EH (cell line): ENCODE results near the gene TCERG1L.

Experiments used
- DNase-seq: peaks from one replicate; pipeline ENCODE4 v3.0.0-alpha.2; 2015; ENCODE audit warnings: low read depth

The TCERG1L gene

GRCh38 chr10:131207176-131207575 lies 104.3 kb downstream of the TCERG1L start:
- DNase-seq, result no peak

GRCh38 chr10:131206111-131206995 lies 105.2 kb downstream of the TCERG1L start:
- DNase-seq, result no peak

- DNase-seq, result no peak
These were observed 106.0 kb downstream of the TCERG1L start for GRCh38 chr10:131205556-131205955.

DNA sequence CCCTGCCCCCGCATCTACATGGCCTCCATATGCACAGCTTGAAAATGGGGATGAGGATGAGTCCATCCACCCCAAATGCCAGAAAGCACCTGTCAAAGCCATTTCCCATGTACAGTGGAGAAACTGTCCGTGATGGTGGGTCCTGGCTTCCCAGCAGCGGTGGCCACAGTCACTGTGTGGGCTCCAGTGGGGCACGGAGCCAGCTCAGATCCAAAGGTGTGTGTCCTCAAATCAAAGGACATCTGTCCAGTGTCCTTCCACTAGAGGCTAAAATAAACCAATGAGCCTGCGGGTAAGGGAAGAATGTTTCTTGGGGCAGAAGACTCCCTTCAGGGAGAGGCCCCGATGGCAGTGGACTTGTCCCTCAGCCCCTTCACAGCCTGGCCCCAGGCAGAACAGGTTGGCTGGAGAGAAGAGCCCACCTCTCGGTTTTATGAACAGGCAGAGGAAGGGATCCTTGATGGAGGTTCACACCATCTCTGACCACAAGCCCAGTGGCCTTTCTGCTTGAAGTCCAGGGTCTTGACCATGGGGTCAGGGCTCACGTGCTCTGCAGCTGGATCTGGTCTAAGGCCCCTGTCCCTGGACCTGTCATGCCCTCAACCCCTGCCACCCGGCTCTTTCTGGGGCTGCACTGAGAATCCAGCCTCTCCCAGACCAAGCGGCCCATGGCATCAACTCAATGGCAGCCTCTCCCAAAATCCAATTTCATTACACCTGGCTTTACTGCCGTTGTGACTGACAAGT lies 106.9 kb downstream of the TCERG1L start:
- DNase-seq, result no peak

DNA sequence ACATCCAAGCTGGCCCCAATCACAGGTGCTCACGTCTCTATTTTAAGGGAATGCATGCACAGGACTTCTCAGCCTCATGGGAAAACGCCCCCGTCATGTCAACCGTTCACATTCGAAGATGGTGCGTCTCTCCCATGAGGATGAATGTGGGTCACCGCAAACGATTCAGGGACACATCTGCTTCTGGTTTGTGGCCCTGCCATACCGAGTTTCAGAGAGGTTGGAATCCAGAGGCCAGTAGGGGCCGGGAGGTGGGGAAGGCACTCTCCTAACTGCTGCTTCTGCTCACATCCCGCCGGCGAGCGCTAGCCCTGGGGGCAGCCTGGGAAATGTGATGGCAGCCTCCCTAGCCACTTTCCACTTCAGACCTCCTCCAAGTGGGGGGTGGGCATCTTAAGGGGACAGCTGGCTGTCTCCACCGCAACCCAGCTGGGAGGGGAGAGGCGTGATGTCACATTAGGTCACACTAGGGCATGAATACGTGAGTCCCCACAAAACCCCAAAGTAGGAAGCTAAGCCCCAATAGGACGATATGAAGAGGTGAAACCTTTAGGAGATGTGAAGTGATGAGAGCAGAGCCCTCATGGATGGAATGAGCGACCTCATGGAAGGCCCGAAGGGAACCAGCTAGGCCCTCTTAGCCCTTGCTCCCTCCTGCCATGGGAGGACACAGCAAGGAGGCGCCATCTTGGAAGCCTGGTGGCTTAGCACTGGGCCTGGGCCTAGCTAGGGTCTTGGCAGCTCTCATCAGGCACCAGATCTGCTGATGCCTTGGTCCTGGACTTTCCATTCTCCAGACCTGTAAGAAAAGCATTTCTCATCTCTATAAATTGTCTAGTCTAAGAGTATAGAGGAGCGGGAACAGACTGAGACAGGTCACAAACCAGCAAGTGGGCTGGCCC lies 107.8 kb downstream of the TCERG1L start:
- DNase-seq, result no peak

DNA sequence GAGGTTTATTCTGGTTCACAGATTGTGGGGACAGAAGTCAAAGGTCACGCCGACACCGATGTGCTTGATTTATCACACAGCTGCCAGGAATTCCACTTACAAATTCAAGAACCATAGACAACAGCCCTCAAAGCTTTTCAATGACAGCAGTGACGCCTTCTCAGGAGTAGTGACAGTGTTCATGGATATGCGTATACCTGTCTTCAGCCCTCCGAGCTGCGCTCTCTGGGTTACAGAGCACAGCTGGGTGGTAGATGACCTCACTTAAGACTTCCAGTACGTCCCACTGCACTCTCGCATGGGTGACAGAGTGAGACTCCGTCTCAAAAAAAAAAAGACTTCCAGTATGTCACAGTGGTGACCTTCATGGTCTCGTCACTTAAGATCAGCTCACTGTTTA lies 108.5 kb downstream of the TCERG1L start:
- no peak for DNase-seq

- no peak for DNase-seq
These were observed 109.6 kb downstream of the TCERG1L start for GRCh38 chr10:131201741-131202515.

GRCh38 chr10:131200856-131201470 lies 110.6 kb downstream of the TCERG1L start:
- no peak for DNase-seq

DNA sequence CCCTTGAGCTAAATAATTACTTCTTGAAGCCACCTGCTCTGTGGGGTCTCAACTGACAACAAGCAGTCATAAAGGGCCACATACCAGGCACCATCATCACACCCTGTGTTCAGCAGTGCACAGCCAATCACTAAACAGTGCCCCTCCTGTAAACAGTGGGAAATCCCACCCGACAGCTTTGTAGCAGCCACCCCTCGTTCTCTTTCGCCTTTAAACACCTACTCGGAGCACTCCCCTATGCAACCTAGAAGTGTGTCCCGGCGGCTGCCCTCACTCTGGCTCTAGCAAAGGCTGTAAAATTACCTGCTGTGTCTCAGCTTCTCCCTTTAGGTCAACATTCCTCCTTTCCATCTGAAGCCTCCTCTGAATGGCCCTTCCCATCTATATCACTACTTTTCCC lies 111.9 kb downstream of the TCERG1L start:
- DNase-seq, result no peak

DNA sequence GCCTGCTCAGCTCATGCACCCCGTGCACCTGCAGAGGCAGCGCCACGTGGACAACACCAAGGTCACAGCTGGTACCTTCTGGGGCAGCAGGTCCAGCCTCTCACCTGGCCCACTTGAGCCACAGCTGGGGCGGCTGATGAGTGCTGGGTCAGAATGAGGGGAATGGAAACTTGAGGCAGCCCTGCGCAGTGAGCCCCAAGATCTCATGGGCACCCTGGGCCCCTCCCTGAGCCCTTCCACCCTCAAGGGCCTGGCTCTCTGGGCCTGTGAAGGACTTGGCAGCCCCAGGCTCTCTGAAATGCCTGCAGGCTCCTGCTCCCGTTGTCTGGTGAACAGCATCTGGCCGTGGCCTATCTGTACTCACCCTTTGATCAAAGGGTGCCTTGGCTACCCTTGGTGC lies 112.7 kb downstream of the TCERG1L start:
- DNase-seq, result no peak

DNA sequence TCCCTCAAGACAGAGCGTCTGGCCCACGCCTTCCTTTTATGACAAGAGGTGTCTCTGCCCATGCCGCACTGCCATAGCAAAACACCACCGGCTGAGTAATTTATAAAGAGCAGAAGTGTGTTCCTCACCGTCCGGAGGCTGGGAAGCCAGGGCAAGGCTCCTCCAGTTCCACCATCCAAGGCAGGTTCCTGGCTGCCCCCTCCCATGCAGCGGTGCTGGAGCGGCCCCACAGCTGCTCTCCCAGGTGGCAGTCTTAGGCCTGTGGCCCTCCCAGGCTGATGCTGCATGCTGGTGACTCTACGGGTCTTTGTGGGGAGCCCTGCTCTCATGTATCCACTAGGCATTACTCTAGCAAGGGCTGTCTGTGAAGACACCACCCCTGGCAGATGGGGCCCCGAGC lies 113.1 kb downstream of the TCERG1L start:
- no peak for DNase-seq

GRCh38 chr10:131196176-131196885 lies 115.2 kb downstream of the TCERG1L start:
- no peak for DNase-seq

GRCh38 chr10:131195558-131196159 lies 115.9 kb downstream of the TCERG1L start:
- DNase-seq, result no peak

GRCh38 chr10:131195116-131195515 lies 116.4 kb downstream of the TCERG1L start:
- DNase-seq, result no peak

GRCh38 chr10:131193923-131194322 lies 117.6 kb downstream of the TCERG1L start:
- no peak for DNase-seq

GRCh38 chr10:131188494-131188893 lies 123.0 kb downstream of the TCERG1L start:
- DNase-seq, result no peak

DNA sequence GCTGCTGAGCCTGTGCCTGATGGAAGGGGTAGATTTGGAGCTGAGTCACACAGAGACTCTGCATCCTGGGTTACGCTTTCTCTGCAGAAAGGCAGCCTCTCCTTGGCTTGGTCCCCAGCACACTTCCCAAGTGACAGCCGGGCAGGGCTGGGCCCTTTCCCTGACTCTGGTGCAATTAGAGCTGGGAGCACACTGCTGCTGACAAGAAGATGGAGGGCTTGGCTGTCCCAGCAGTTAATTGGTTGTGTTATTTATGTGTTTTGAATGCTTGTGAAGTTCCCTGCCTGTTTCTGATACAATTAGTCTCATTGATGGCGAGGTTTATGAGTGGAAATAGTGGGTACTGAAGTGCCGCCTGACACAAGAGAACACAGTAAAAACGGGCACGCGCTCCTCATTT lies 123.6 kb downstream of the TCERG1L start:
- DNase-seq, result no peak

DNA sequence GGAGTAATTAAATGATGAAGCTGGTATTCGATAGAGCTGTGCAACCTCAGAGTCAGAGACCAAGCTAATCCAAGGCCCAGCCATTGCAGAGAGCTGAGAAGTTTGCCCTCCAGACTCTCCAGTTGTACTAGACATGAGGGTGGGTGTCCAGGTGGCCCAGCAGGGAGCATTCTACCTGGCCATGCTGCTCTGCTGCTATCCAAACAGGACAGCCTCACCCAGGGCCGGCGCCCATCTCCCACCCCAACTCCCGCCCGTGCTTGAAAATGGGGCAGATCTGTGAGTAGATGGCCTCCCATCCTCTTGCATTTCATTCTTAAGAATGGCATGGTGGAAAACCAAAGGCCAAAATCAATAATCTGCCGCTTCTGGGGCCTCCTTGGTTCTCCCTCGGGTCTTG lies 124.2 kb downstream of the TCERG1L start:
- DNase-seq, result no peak

DNA sequence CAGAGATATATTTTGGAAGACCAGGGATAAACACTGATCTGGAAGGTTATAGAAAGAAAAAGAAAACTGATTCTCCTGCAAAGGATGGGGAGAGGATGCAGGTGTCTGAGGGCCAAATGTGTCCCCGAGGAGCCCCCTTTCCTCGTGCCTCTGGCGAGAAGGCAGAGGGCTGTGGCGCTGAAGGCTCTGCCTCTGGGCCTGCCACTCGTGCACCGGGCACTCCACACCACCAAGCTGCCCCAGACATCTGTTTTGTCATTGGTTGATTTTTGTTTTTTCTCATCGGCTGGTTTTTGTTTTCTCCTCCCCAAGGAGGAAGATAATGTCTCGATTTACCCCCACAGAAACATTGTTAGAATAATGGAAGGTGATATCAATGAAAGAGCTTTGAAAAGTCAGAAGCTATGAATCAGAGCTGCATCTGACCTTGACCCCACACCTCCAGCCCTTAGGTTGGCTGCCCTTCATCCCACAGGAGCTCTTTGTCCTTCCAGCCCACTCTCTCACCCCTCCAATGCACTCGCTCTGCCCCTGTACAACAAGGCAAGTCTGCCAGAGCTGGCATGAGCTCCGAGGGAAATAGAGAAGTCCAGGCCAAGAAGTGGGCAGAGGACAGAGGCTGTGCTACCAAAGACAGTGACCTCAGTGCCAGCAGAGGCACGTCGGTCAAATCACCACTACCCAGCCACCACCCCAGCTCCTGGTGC lies 124.8 kb downstream of the TCERG1L start:
- no peak for DNase-seq
